Activated CD8-positive, alpha-beta T cell treated with anti-CD3 and anti-CD28 coated beads for 36 hours (primary cell): ENCODE results near the gene P2RY10. TPM values are rescaled to one million over a fixed set of nuclear protein-coding genes. Genes with fewer than 3 reads are reported as not detected.

Source experiments
- ATAC-seq: fragments of 200-7000 bp; cut with Tn5 transposase; one replicate; pipeline ENCODE4 v1.10.0; 2021; ENCODE audit warnings: mild to moderate bottlenecking, moderate library complexity
- CTCF ChIA-PET: fragments of 350-600 bp; sonication (Branson Sonifier 250); formaldehyde crosslinking; loops from one replicate; lab custom pipeline; 2021; ENCODE audit warnings: antibody characterized with exemption; lab: Charles Lee
- POLR2A ChIA-PET: fragments of 350-600 bp; sonication (Branson Sonifier 250); formaldehyde crosslinking; loops from one replicate; lab custom pipeline; 2021; ENCODE audit warnings: antibody characterized with exemption; lab: Charles Lee
- DNase-seq: peaks from one replicate; pipeline ENCODE4 v3.0.0-alpha.2; 2020
- H3K27ac Mint-ChIP-seq: one replicate; pipeline ENCODE4 v1.8.0; 2021; ENCODE audit warnings: mild to moderate bottlenecking, mixed read lengths
- H3K27me3 Mint-ChIP-seq: one replicate; pipeline ENCODE4 v1.8.0; 2021; ENCODE audit warnings: mixed read lengths
- H3K36me3 Mint-ChIP-seq: one replicate; pipeline ENCODE4 v1.8.0; 2021; ENCODE audit warnings: low read depth, mixed read lengths
- H3K4me1 Mint-ChIP-seq: one replicate; pipeline ENCODE4 v1.8.0; 2021; ENCODE audit warnings: low read depth, mixed read lengths
- H3K4me3 Mint-ChIP-seq: one replicate; pipeline ENCODE4 v1.8.0; 2021; ENCODE audit warnings: mild to moderate bottlenecking, moderate library complexity, mixed read lengths
- H3K9me3 Mint-ChIP-seq: one replicate; pipeline ENCODE4 v1.8.0; 2021; ENCODE audit warnings: mixed read lengths
- CTCF ChIP-seq: fragments of 200-600 bp; IDR thresholded peaks from one replicate; pipeline ENCODE4 v1.8.0; 2022; ENCODE audit warnings: antibody characterized with exemption, mild to moderate bottlenecking
- intact Hi-C: fragments of 100-400 bp; cut with micrococcal nuclease; formaldehyde crosslinking; loops from one replicate; pipeline ENCODE4 v1.10.0; 2022
- total RNA-seq, 2 experiments: library from RNA; stranded (reverse); gene quantifications; one replicate each; pipeline ENCODE4 v1.2.3, GENCODE V29; 2021

P2RY10 gene
- total RNA-seq, 2 experiments from 2014 or later: 42.1 to 42.2 TPM

- Mint-ChIP-seq H3K9me3 (peaks cover 8% of the 10 kb centered on the region), H3K27ac (no peak overlapping the region), H3K27me3 (no peaks in the 10 kb centered on the region), H3K4me1 (peaks cover 4% of the 10 kb centered on the region), H3K4me3 (no peak overlapping the region), H3K36me3 (no peaks in the 10 kb centered on the region)
- ATAC-seq (no peak), DNase-seq (no peak)
- CTCF ChIA-PET: interaction anchor here (0.6 kb wide), 1 partner anchor 379 kb away, joined by 3 read pairs; no protein-coding TSS in a partner anchor
- TF ChIP-seq CTCF: no peak
- intact Hi-C loops: no loop called here
- POLR2A ChIA-PET: no interaction called here
These were observed 10.3 kb upstream of the P2RY10 start for GRCh38 chrX:78934866-78935265.

- peaks cover 36% of the 10 kb centered on the region for H3K36me3 Mint-ChIP-seq
- POLR2A ChIA-PET: interaction anchor here (0.7 to 0.9 kb wide), 2 partner anchors 21 to 199 kb away, joined by 3 read pairs; no protein-coding TSS in a partner anchor
- no peak for TF ChIP-seq CTCF
- H3K4me3 Mint-ChIP-seq: peak overlapping the region; percentile 98
- peak overlapping the region; percentile 97 for H3K27ac Mint-ChIP-seq
- CTCF ChIA-PET: no interaction called here
- no peak for DNase-seq
- ATAC-seq: peak; percentile 22
- no peaks in the 10 kb centered on the region for H3K9me3 Mint-ChIP-seq
- intact Hi-C loops: no loop called here
- H3K27me3 Mint-ChIP-seq: no peaks in the 10 kb centered on the region
- peaks cover 40% of the 10 kb centered on the region for H3K4me1 Mint-ChIP-seq
These were observed 840 bp upstream of the P2RY10 start for GRCh38 chrX:78944351-78944750.

GRCh38 chrX:78946178-78946931 is 1.2 kb downstream of the P2RY10 start:
- peaks cover 56% of the 10 kb centered on the region for H3K4me1 Mint-ChIP-seq

GRCh38 chrX:78950009-78950835 is 5.0 kb downstream of the P2RY10 start:
- no peak for TF ChIP-seq CTCF
- intact Hi-C loops: no loop called here
- Mint-ChIP-seq H3K4me1 (peaks cover 54% of the 10 kb centered on the region), H3K27ac (peak overlapping the region; percentile 72), H3K9me3 (no peaks in the 10 kb centered on the region), H3K4me3 (peak overlapping the region; percentile 98), H3K36me3 (peaks cover 77% of the 10 kb centered on the region), H3K27me3 (no peaks in the 10 kb centered on the region)
- no peak for DNase-seq
- CTCF ChIA-PET: interaction anchor here (0.7 to 1.2 kb wide), 3 partner anchors 64 to 395 kb away, joined by 3 to 4 read pairs (median 3); no protein-coding TSS in a partner anchor
- no peak for ATAC-seq
- POLR2A ChIA-PET: no interaction called here

More at GRCh38 chrX:78946178-78946931, 1.2 kb downstream of the P2RY10 start:
- POLR2A ChIA-PET: interaction anchor here (0.8 to 1.1 kb wide), 3 partner anchors 9 to 202 kb away, joined by 3 read pairs; no protein-coding TSS in a partner anchor
- Mint-ChIP-seq H3K4me3 (peak overlapping the region; percentile 98), H3K27ac (peak overlapping the region; percentile 97), H3K36me3 (peaks cover 51% of the 10 kb centered on the region), H3K27me3 (no peaks in the 10 kb centered on the region), H3K9me3 (no peaks in the 10 kb centered on the region)
- intact Hi-C loops: loop anchor here (5.0 kb wide), 3 partner anchors 36 to 201 kb away; no protein-coding TSS in a partner anchor
- DNase-seq (no peak), ATAC-seq (peak; percentile 17)
- TF ChIP-seq CTCF: no peak
- CTCF ChIA-PET: interaction anchor here (1.1 kb wide), 1 partner anchor 324 kb away, joined by 3 read pairs; no protein-coding TSS in a partner anchor
